NCI-H2171 treated with DMSO at 0.1 percent for 48 hours (cell line): ENCODE results near the gene ZRANB1.

ENCODE experiments used
- DNase-seq: peaks from one replicate; lab custom pipeline; 2025; lab: John Stamatoyannopoulos, UW

ZRANB1 gene

DNA sequence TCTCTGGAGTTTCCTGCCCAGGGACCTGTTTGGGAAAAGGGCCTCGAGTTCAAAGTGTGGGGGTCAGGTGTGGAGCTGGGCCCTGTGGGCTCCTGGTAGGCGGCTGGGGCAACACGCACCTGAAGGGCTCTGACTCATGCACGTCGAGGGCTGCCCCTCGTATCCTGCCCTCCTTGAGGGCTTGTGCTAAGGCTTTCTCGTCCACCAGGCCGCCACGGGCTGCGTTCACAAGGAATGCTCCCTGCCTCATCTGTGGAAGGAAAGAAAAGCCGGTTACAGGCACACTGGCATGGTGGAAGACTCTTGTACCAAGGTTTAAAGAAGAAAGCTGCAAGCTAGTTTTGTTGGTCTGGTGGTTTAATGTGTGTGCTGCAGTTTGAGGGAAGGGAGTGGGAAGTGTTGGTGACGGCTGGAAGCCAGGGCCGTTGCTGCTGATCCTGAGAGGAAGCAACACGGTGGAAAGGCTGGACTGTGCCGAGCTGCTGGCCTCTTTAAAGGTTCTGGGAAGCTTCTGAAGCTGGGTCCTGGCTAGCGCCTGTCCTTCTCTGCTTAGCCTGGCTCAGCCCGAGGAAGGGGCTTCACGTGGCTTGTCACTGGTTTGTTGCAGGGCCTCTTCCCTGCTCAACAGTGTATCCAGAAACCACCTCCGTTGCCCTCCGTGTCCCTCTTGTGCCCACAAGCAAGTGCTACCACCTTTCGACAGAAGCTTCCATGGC is 52.0 kb downstream of the ZRANB1 start:
- DNase-seq = no peak

GRCh38 chr10:124994573-124995473 is 52.9 kb downstream of the ZRANB1 start:
- DNase-seq = no peak

DNA sequence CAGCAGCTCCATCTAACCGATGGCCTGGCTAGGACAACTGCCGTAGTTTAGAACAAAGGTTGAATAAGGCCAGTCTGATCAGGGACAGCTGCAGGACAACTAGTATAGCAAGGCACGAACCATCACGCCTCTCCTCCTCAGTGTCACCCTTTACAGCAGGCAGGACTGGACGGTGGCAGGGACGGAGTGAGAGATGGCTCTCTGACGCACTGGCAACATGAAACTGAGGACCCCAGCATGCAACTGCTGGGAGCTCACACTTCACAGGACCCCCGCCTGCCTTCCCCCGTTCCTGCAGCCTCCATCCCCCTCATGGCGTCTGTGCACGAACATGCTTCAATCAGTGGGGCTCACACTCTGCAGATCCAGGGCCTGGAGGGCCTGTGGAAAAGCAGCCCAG is 53.7 kb downstream of the ZRANB1 start:
- no peak for DNase-seq

DNA sequence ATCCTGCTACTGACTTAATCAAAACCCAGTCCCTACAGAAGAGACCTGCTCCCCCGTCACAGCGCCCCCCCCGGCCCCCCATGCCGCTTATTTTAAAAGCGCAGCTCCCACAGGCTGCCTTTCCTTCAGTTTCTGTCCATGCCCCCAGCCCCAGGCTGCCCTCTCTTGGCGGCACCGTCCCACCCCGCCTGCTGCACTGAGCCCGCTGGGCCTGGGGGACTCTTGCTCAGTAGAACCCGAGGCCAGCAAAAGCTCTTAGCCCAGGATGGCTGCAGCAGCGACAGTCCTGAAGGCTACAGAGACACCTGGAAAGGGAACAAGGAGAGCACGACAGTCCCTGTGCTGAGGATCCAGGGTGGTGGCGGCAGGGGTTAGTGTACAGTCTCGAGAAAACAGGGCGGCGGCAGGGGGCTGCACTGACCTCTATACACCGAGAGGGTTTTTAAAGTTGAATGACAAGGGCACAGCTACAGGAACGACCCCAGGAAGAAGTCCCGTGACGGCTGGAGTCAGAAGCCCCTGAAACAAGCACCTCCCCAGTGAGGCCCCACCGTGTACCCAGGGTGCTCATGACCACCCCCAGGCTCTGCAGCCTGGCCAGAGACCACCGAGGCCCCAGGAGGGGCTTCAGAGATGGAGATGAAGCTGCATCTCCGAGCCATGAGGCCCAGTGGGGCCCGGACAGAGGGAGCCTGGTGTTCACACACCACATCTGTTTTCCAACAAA is 54.4 kb downstream of the ZRANB1 start:
- DNase-seq = no peak

GRCh38 chr10:124996854-124997215 is 54.9 kb downstream of the ZRANB1 start:
- DNase-seq = no peak

GRCh38 chr10:124997306-124997705 is 55.4 kb downstream of the ZRANB1 start:
- no peak for DNase-seq

GRCh38 chr10:124997771-124998623 is 56.1 kb downstream of the ZRANB1 start:
- DNase-seq = no peak

DNA sequence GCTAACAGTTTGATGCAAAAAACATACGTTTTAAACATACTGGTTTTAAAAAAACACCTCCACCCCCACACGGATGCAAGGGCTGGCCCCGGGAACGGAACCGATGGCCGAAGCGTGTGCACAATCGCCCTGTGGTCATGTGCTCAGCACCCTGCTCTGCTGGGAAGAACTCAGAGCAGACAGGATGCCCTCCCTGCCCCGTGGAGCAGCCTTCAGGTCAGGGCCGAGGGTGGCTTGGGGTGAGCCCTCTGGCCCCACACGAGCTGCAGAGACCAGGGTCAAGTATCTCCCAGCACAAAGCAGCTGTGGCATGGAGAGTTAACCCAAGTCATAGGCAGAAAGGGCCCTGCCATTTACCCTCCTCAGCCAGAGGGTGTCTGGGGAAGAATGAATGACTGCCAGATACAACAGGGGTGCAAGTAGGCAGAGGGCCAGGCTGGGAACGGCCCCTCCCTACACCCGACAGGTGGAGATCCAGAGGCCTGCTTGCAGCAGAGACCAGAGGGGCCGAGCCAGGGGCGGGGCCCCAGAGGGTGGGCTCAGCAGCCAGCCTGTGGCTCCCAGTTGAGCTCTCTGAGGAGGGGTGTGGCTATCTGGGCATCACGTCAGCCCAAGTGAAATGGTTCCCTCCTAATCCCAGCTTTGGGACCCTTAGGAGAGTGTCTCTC is 56.8 kb downstream of the ZRANB1 start:
- no peak for DNase-seq

- no peak for DNase-seq
Observed at GRCh38 chr10:124999433-125000365, 57.8 kb downstream of the ZRANB1 start.

- no peak for DNase-seq
Observed at GRCh38 chr10:125000366-125001312, 58.7 kb downstream of the ZRANB1 start.

DNA sequence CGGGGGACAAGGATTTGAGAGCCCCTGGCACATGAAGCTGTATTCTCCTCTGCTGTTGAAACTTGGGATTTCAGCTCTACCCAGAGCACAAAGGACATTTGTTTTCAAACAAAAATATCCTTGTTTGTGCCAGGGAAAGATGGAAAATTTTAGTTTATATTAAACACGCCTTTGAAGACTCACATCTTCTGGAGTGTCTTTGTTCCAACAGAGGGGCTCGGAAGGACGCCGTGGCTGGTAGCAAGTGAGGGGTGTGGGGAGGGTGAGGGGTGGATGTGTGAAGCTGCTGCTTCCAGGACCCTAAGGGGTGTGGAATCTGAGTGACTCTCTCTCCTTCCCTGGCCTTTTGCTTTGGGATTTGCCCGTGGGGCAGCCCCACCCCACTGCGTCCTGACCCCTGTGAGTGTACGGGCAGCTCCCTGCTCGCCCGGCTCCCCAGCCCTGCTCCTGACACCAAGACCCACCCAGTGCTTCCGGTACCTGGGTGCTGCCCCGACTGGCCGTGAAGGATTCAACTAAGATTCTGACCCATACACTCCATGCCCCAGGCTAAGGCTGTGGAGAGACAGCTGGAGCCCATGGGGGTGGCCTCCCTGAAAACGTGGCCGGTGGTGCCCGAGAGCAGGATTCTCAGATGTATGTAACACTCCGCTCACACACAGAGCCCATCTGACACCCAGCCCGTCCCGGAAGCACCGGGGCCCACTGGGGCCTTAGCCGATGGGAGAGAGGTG is 59.6 kb downstream of the ZRANB1 start:
- no peak for DNase-seq

GRCh38 chr10:125002047-125002422 is 60.1 kb downstream of the ZRANB1 start:
- no peak for DNase-seq

DNA sequence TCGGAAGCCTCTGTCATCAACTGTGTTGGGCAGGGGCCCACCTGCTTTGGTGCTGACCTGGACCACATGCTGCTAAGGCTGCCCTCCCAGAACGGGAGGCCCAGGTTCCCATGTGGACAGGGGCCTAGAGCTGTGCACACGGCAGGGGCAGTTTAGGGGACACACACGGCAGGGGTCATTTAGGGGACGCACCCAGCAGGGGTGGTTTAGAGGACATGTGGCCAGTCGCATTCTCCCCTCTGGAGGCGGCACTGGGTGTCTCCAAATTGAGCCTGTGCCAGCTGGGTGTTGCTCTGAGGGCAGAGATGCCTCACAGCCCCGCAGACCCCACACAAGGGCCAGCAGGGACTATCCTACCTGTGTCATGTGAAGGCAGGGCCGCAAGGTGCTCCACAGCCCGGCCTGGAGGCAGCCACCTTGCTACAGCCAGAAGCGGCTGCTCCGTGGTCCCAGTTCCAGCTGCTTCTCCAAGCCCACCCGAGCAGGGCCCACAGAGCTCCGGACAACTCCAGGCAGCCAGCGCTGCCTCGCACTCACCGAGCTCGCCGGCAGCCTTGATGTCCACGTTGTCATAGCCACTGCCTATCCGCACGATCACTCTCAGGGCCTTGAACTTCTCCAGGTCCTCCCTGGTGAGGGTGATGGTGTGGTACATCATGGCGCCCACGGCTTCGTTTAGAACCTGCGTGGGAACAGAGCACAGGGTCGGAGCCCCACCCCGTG is 60.7 kb downstream of the ZRANB1 start:
- no peak for DNase-seq

- DNase-seq = no peak
Observed at GRCh38 chr10:125003146-125003900, 61.4 kb downstream of the ZRANB1 start.

DNA sequence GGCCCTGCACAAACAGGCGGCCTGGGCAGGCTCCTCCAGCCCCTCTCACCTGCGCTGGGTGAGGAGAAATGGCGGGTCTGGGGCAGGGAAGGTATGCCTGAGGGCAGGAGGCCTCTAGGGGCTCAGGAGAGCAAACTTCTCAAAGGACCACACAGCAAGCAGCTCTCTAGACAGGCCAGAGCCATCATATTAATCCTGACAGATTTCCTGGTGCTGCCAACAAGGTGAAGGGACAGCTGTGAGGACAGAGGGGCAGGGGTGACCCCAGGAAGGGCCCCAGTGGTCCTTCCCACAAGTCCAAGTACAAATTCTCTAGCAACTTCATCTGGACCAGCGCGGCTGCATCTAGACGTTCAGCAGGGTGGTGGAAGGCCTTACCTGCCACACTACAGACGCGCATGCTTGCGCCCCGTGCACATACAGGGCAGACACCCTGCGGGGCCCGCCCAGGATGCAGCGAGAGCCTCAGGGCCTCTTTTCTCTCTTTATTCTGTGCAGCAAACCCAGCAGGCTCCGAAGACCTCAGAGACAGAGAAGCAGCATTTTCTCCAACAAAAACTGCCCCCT is 62.1 kb downstream of the ZRANB1 start:
- DNase-seq = no peak

DNA sequence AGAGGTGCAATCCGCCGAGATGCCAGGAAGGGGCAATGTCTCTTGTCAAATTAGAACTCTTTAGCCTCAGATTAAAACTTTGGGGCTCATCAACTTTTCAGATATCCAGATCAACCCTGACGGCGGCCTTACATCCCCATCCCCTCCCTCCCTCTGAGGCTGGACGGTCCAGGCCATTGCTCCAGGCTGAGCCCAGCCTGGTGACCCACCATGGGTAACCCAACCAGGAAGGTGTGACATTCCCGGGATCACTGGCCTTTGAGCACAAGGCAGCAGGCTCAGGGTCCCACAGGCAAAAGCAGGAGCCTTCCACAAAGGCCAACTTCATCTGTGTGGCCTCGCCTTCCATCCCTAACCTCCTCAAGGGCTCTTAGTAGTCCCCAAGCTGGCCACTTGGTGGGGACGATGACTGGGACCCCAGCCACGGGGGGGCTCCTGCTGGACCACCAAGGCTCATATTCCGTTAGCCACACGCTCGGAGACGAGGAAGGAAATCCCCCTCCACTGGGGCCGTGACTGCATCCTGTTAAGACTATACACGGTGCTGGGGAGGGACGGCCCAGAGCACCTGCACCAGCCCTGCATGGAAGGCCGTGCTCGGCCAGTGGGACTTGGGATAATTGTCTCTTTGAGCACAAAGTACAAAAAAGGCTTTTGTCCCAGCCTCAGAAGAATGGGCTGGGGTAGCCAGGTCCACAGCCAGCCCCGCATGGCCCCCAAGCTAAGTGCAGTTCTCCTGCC is 62.8 kb downstream of the ZRANB1 start:
- DNase-seq = no peak
